GM21529 (cell line): ENCODE data around the gene C22orf15.
A peak's percentile ranks its signal among the peaks of the same experiment; 100 is the strongest.
"Not testable (repeated sequence)": the region's sequence is repeated elsewhere in the genome, so short reads cannot be mapped to it uniquely, and the experiment has no call there.

Source experiments
- ATAC-seq: cut with Tn5 transposase; IDR thresholded peaks from one replicate; pipeline ENCODE4 v1.9.1; 2021; ENCODE audit not compliant: unreplicated experiment

Gene C22orf15, protein sequence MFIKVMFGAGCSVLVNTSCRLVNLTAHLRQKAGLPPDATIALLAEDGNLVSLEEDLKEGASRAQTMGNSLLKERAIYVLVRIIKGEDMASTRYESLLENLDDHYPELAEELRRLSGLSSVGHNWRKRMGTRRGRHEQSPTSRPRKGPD

GRCh38 chr22:23762842-23763578, at the start of gene C22orf15:
TSS of gene C22orf15 (plus strand) at chr22:23762990. CDS start at chr22:23763307, 317 bp downstream.
- no peak for ATAC-seq

GRCh38 chr22:23713696-23714595, 48.8 kb upstream of the C22orf15 start:
- no peak for ATAC-seq

- no peak for ATAC-seq
Observed at GRCh38 chr22:23714596-23715578, 47.9 kb upstream of the C22orf15 start.

DNA sequence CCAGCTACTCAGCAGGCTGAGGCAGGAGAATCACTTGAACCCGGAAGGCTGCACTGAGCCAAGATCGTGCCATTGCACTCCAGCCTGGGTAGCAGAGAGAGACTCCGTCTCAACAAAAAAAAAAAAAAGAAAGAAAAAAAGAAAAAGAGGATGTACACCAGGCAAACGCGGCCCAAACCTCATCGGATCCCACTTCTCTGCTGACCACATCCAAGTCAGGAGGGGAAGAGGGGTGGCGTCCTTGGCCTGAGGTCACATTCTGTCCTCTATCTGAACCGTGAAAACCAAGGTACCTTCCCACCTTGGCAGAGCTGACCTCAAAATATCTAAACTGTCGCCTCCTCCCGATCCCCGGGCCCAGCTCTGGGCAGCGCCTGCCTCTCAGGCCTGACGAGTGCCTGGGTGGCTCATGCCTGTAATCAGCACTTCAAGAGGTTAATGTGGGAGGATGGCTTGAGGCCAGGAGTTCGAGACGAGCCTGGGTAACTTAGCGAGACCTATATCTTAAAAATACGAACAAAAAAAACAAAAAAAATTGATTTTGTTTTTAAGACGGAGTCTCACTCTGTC, 46.9 kb upstream of the C22orf15 start:
- no peak for ATAC-seq

DNA sequence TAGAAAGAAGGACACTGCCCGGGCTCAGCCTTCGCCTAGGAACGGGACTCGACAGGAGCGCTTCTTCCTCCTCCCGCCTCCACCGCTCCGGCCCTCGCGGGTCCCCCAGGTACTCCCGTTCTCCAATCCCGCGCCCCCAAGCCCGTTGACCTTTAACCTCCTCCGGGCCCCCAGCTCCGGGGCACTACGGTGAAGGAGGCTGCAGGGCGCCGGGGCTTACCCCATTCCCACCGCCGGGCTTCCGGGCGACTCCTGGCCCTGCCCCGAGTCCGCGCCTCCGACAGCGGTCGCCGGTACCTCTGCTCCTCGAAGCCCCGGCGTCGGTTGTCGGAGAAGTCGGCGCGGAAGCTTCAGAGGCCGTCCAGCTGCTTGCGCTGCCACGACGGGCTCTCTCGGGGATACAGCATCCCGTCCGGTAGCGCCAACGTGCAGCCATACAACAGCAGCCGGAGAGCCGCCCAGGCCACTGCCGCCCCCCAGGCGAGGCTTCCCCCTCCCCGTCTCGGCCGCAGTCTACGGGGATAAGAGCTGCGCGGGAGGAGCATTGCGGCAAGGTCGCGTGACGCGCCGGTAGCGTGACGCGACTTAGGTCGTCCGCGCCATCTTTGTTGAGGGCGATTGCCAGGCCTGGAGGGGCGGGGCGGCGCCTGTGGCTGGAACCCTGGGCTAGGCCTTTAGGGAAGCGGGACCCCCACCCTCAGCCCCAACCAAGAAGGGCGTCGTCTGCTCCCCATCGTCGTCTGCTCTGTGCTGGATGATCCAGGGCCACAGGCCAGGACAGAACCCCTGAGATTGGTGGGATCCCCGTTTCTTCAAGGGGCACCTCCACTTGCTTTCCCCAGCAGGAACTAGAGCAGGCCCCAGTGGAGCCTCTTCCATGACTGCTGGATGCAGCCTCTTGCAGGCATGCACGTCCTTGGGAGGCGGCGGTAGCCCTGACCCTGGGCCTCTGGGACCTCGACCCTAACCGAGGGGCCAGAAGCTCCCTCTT, 45.7 kb upstream of the C22orf15 start:
- ATAC-seq: peak; percentile 82

- ATAC-seq: no peak
Observed at GRCh38 chr22:23718371-23719165, 44.2 kb upstream of the C22orf15 start.

DNA sequence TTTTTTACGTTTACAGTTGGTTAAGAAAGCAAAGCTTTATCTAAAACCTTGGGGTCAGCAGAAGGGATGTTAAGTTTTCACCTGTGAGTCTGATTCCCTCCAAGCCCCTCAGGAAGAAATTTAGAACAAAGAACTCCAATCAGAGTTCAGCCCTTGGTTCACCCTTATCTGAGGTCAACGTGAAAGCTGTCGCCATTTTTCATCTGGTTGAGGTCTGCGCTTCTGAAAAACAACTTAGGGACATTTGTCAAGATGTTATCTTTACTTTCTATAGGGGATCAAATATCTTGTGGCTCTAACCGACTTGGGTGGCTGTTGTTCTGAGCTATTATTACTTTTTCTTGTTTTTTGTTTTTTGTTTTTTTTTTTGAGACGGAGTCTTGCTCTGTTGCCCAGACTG, 41.9 kb upstream of the C22orf15 start:
- no peak for ATAC-seq

DNA sequence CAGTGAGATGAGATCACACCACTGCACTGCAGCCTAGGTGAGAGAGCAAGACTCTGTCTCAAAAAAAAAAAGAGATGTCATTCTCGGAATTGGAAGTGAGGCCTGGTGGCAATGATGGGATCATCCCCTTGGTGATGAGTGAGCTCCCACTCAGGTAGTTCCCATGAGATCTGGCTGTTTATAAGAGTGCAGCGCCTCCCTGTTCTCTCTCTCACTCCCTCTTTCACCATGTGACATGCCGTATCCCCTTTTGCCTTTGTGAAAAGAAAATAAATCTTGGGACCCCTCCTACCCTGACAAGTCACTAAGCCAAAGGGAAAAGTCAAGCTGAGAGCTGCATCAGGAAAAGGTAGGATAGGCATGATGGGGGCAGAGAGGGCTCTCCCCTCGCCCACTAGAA, 40.6 kb upstream of the C22orf15 start:
- no peak for ATAC-seq

DNA sequence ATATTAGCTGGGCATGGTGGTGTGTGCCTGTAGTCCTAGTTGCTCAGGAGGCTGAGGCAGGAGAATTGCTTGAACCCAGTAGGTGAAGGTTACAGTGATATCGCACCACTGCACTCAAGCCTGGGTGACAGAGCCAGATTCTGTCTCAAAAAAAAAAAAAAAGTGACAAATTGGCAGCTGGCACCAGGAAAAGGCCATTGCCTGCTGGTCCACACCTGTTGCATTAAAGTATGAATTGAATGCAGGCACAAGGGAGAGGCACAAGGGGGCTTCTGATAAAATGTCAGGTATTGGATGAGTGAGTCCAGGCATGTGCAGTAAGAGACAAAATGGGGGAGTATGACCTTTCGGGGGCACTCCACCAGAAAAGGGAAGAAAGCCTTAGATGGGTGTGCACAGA, 40.1 kb upstream of the C22orf15 start:
- no peak for ATAC-seq

GRCh38 chr22:23728108-23728507, 34.7 kb upstream of the C22orf15 start:
- not testable (repeated sequence) for ATAC-seq

GRCh38 chr22:23737696-23738095, 25.1 kb upstream of the C22orf15 start:
- ATAC-seq: no peak

DNA sequence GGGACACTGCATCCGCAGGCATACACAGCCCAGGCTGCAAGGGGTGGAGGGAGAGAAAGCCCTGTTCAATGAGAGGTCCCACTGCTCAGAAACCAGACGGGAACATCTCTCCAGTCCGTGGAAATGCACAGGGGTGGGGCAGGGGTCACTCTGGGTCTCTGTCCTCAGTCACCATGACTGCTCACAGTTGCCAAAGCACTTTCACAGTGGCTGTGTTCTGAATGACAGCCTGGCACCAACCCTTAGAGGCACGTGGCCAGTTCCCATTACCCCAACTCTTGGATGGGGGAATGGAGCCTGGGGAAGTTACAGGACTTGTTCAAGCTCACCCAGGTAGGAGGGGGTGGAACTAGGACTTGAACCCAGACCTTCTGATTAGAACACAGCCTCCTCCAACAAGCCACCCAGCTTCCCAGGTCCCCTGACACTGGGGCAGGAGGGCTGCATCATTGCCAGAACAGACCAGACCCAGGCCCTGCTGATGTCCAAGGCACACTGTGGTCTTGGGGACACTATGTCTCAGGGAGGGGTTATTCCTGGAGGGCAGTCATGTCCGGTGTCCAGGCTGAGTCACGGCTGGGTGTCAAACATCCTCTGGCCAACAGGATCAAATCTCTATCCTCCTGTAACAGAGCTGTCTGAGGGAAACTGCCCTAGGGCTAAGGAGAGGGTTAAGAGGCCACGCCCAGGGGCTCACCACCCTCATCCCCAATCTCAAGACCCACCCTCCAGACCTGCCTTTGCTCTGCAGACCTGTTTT, 20.1 kb upstream of the C22orf15 start:
- ATAC-seq: no peak

DNA sequence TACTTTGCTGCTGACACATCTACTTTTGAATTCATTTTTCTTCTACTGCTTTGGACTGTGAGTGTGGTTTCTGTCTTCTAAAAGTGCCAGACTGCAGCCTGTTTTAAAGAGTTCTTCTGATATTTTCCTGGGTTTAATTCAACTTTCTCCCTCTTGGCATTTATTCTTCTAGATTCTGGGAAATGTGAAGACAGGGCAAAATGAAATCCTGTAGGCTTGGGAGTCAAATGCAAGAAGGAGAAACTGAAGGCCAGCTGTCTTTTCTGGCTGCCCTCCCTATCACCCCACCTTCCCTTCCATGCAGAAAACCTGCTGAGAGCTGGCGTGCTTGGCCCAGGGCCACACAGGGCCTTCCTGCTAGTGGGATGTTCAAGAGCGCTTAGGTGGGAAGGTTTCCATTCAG, 19.5 kb upstream of the C22orf15 start:
- ATAC-seq: no peak

GRCh38 chr22:23744001-23744400, 18.8 kb upstream of the C22orf15 start:
- no peak for ATAC-seq

GRCh38 chr22:23744485-23744884, 18.3 kb upstream of the C22orf15 start:
- no peak for ATAC-seq

GRCh38 chr22:23745791-23746190, 17.0 kb upstream of the C22orf15 start:
- no peak for ATAC-seq

- no peak for ATAC-seq
Observed at GRCh38 chr22:23749841-23750301, 12.9 kb upstream of the C22orf15 start.

- ATAC-seq: no peak
Observed at GRCh38 chr22:23750367-23750713, 12.4 kb upstream of the C22orf15 start.
